HFFc6 (cell line): ENCODE measurements around the gene IL36A. TPM values are rescaled to one million over a fixed set of nuclear protein-coding genes. Genes with fewer than 3 reads are reported as not detected.

Experiments
- DNase-seq: peaks from one replicate; pipeline ENCODE4 v3.0.0-alpha.2; 2018
- H3K27ac Mint-ChIP-seq: 2 replicates; pipeline ENCODE4 v1.8.0; 2020; ENCODE audit warnings: mild to moderate bottlenecking, mixed read lengths
- H3K27me3 Mint-ChIP-seq: 2 replicates; pipeline ENCODE4 v1.8.0; 2021; ENCODE audit warnings: mild to moderate bottlenecking, moderate library complexity, mixed read lengths; ENCODE audit not compliant: insufficient read depth
- H3K36me3 Mint-ChIP-seq: 2 replicates; pipeline ENCODE4 v1.8.0; 2021; ENCODE audit warnings: low read depth, mixed read lengths
- H3K4me1 Mint-ChIP-seq: 2 replicates; pipeline ENCODE4 v1.8.0; 2020; ENCODE audit warnings: low read depth, mixed read lengths
- H3K4me3 Mint-ChIP-seq: 2 replicates; pipeline ENCODE4 v1.8.0; 2020; ENCODE audit warnings: mild to moderate bottlenecking, moderate library complexity, mixed read lengths
- H3K9me3 Mint-ChIP-seq: 2 replicates; pipeline ENCODE4 v1.8.0; 2020; ENCODE audit warnings: mild to moderate bottlenecking, mixed read lengths
- total RNA-seq, 6 experiments: library from RNA; stranded (reverse); fragmentation: NEBNext Ultra II Directional; extraction: Animal tissue kit (Norgen Biotek cat#: 25700); gene quantifications; 2 replicates in 1 of 6; 3 replicates in 5 of 6; pipeline ENCODE4 v1.2.3, GENCODE V29; 2021
- TF ChIP-seq, protein P1 (sequence below): fragments of 200-600 bp; sonication (generic); IDR thresholded peaks from 2 replicates; pipeline ENCODE4 v1.5.0; 2021; ENCODE audit warnings: antibody characterized with exemption, mild to moderate bottlenecking

IL36A gene
- total RNA-seq, 6 experiments from 2014 or later = not detected

DNA sequence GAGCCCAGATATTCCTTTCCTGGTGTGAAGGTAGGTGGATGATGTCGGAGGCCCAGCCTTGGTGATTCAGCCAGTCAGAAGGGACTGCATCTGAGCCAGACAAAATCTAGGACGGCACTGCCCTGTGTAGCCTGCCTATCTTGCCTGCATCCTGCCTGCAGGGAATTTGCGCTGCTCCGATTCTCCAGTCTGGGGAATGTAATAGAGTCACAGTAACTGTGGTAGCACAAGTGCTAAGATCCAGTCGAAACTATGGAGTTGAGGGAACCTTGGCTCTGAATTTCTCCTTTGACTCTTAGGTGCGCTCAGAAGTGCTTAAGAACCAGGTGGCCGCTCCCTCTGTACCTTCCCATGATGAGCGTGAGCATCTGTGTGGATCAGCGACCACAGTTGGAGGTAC, 31.5 kb downstream of the IL36A start:
- Mint-ChIP-seq H3K36me3 (no peaks in the 10 kb centered on the region), H3K27ac (no peak overlapping the region), H3K4me1 (no peaks in the 10 kb centered on the region), H3K27me3 (peaks cover 39% of the 10 kb centered on the region), H3K4me3 (no peak overlapping the region), H3K9me3 (no peaks in the 10 kb centered on the region)
- no peak for DNase-seq
- TF ChIP-seq, protein P1, sequence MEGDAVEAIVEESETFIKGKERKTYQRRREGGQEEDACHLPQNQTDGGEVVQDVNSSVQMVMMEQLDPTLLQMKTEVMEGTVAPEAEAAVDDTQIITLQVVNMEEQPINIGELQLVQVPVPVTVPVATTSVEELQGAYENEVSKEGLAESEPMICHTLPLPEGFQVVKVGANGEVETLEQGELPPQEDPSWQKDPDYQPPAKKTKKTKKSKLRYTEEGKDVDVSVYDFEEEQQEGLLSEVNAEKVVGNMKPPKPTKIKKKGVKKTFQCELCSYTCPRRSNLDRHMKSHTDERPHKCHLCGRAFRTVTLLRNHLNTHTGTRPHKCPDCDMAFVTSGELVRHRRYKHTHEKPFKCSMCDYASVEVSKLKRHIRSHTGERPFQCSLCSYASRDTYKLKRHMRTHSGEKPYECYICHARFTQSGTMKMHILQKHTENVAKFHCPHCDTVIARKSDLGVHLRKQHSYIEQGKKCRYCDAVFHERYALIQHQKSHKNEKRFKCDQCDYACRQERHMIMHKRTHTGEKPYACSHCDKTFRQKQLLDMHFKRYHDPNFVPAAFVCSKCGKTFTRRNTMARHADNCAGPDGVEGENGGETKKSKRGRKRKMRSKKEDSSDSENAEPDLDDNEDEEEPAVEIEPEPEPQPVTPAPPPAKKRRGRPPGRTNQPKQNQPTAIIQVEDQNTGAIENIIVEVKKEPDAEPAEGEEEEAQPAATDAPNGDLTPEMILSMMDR = no peak

DNA sequence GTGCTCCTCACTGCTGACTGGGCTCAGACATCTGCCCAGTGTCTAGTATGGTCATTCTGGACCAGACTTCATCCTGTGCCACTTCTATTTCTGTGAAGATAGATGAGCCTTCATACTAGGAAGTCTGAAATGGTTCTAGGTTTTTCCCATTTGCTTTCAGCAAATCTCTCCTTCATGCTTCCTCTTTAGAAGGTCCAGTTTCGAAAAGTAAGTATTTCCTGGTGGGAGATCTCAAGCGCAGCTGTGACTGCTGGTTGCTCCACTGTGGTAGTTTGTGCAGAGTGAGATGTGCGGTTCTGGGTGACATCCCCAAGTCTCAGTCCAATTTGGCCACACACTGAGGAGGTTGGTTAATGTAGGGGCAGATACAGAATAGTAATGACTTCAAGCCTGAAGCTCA, 33.0 kb downstream of the IL36A start:
- Mint-ChIP-seq H3K36me3 (no peaks in the 10 kb centered on the region), H3K4me3 (no peak overlapping the region), H3K4me1 (no peaks in the 10 kb centered on the region), H3K27me3 (peaks cover 37% of the 10 kb centered on the region), H3K27ac (no peak overlapping the region), H3K9me3 (no peaks in the 10 kb centered on the region)
- TF ChIP-seq, protein P1 = no peak
- no peak for DNase-seq

DNA sequence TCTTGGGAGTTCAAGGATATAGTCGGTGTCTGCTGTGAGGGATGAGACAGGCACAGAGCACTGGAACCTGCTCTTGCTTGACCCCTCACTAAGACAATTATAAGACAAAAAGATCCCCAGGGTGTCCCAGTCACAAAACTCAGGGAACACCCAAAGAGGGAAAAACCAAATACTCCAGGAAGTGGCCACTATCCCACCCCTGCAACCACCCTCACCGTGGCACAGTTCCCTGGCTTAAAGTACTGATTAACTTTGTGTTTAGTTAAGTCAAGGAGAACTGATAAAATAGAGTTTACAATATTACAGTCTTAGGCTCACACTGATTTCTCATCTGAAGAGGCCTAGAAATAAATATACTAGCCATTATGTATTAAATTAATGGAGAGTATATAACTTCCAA, 33.9 kb downstream of the IL36A start:
- DNase-seq = no peak
- H3K9me3 Mint-ChIP-seq = no peaks in the 10 kb centered on the region
- H3K27me3 Mint-ChIP-seq = peaks cover 35% of the 10 kb centered on the region
- H3K4me3 Mint-ChIP-seq = no peak overlapping the region
- H3K27ac Mint-ChIP-seq = no peak overlapping the region
- no peaks in the 10 kb centered on the region for H3K4me1 Mint-ChIP-seq
- TF ChIP-seq, protein P1 = no peak
- H3K36me3 Mint-ChIP-seq = no peaks in the 10 kb centered on the region

DNA sequence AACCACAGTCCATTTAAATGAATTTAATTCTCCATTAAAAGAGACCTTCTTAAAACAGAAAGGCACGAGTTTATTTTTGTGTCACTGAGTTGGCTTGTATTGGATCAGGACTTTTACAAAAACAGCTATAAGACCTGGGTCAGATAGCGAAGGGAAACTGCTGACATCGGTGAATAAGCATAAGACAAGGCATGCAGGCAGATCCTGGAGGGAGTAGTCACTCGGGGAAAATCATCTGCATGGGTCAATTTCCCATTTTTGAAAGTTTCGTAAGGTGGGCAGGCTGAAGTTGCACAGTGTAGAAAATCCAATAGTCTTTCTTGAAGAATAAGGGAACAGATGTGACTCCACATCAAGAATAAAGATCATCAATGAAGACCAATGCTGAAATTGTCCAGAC, 34.5 kb downstream of the IL36A start:
- H3K27ac Mint-ChIP-seq = no peak overlapping the region
- H3K4me3 Mint-ChIP-seq = no peak overlapping the region
- no peaks in the 10 kb centered on the region for H3K9me3 Mint-ChIP-seq
- TF ChIP-seq, protein P1 = no peak
- no peaks in the 10 kb centered on the region for H3K4me1 Mint-ChIP-seq
- no peaks in the 10 kb centered on the region for H3K36me3 Mint-ChIP-seq
- peaks cover 30% of the 10 kb centered on the region for H3K27me3 Mint-ChIP-seq
- no peak for DNase-seq

DNA sequence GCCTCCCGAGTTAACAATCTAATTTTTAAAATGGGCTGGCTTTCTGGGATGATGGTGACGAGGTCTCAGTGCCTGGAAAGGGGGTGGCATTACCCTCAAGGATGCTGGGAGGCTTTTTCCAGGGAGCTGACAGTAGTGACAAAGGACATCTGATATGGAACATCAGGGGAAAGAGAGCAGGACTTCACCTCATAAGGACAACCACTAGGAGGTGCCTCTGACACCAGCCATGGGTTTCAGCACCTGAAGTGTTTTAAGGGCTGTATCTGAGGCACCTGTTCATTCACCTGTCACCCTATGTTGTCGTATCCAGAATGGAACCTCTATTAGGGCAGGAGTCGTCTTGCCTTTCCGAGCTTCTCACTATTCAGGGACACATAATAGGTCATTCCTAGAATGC, 36.6 kb downstream of the IL36A start:
- Mint-ChIP-seq H3K9me3 (no peaks in the 10 kb centered on the region), H3K4me1 (no peaks in the 10 kb centered on the region), H3K36me3 (no peaks in the 10 kb centered on the region), H3K4me3 (no peak overlapping the region), H3K27me3 (peaks cover 29% of the 10 kb centered on the region), H3K27ac (no peak overlapping the region)
- DNase-seq = no peak
- TF ChIP-seq, protein P1 = no peak

DNA sequence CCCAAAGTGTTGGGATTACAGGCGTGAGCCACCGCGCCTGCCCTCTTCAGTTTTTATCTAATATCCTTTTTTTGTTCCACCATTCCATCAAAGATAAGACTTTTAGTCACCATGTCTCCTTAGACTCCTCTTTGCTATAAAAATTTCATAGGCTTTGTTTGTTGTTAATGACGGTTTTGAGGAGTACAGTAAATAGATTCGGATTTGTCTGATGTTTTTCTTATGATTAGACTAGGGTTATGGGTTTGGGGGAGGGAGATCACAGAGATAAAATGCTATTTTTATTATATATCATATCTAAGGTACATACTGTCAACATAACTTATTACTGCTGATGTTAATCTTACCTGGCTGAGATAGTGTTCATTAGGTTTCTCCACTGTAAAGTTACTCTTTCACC, 41.2 kb downstream of the IL36A start:
- DNase-seq = no peak
- Mint-ChIP-seq H3K4me1 (no peaks in the 10 kb centered on the region), H3K36me3 (no peaks in the 10 kb centered on the region), H3K4me3 (no peak overlapping the region), H3K9me3 (no peaks in the 10 kb centered on the region), H3K27ac (no peak overlapping the region), H3K27me3 (peaks cover 14% of the 10 kb centered on the region)
- TF ChIP-seq, protein P1 = no peak
